ENCODE results near the gene ROR2.

ROR2 gene

DNA sequence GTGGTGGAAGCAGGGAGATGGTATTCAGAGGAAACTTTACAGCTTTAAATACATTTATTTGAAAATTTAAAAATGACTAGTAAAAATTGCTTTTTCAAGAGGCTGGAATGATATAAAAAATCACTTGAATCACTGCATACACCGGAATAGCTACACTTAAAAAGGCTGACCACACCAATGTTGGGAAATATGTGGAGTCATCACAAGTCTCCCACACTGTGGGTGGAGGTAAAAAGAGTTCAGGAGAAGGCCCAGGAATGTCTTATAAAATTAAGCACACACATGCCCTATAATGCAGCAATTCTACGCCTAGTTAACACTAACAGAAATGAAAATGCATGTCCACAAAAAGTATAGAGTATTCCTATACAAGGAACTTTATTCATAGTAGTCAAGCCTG is 198.1 kb downstream of the ROR2 start:
- Histone ChIP-seq H3K36me3 (ENCODE audit: control insufficient read depth, insufficient read depth, low read length) (no peaks in the 10 kb centered on the region), H3K9ac (ENCODE audit: low read depth, low read length) (no peak overlapping the region), H3K4me3 (ENCODE audit: low read depth, low read length) (no peak overlapping the region), H3K4me1 (ENCODE audit: control insufficient read depth, insufficient read depth, low read length) (0 out of 2 replicates have a peak, but pooled peaks cover 4% of the 10 kb centered on the region), H3K27me3 (ENCODE audit: control insufficient read depth, insufficient read depth, low read length) (no peaks in the 10 kb centered on the region), H3K27ac (ENCODE audit: low read depth, low read length) (no peak overlapping the region), H3K9me3 (ENCODE audit: control insufficient read depth, insufficient read depth, low read length) (no peaks in the 10 kb centered on the region)

DNA sequence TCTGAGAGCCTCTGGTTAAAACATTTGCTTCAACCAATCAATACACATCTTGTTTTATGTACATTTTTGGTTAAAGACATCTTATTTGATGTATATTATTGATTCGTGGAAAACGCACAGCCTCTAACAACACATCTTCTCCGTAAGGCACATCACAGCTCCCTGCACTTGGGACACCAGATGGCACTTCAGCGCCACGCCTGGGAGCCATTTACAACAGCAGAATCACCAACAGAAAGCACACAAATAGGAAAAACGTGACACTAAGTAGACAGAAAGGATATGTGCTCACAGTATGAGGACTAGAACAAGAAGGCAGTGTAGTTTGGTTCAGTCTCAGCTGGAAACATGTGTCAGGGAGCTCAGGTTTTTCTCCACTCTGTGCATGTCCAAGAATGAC is 199.7 kb downstream of the ROR2 start:
- H3K4me1 ChIP-seq (ENCODE audit: control insufficient read depth, insufficient read depth, low read length), result no peaks in the 10 kb centered on the region
- H3K27me3 ChIP-seq (ENCODE audit: control insufficient read depth, insufficient read depth, low read length), result no peaks in the 10 kb centered on the region
- H3K36me3 ChIP-seq (ENCODE audit: control insufficient read depth, insufficient read depth, low read length), result no peaks in the 10 kb centered on the region
- H3K9me3 ChIP-seq (ENCODE audit: control insufficient read depth, insufficient read depth, low read length), result no peaks in the 10 kb centered on the region
- H3K9ac ChIP-seq (ENCODE audit: low read depth, low read length), result no peak overlapping the region
- H3K27ac ChIP-seq (ENCODE audit: low read depth, low read length), result no peak overlapping the region
- H3K4me3 ChIP-seq (ENCODE audit: low read depth, low read length), result no peak overlapping the region

DNA sequence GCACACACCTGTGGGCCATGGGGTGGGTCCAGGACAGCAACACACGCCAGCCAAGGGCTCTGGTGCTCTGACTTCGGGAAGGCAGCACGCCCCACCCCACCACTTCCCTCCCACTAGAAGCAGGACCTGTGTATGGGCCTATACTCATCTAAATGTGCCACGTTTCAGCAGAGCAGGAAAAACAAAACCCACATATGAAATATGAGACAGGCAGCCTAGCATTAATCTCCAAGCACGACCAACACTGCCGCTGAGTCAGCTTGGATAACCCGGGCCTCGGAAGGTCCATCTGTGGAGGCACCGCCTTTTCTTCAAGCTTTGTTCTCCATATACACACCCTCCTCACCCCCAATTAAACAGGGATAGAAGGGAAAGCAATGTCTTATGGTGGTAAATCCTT is 203.1 kb downstream of the ROR2 start:
- no peaks in the 10 kb centered on the region for H3K36me3 ChIP-seq (ENCODE audit: control insufficient read depth, insufficient read depth, low read length)
- H3K4me1 ChIP-seq (ENCODE audit: control insufficient read depth, insufficient read depth, low read length), result no peaks in the 10 kb centered on the region
- H3K9me3 ChIP-seq (ENCODE audit: control insufficient read depth, insufficient read depth, low read length), result no peaks in the 10 kb centered on the region
- no peaks in the 10 kb centered on the region for H3K27me3 ChIP-seq (ENCODE audit: control insufficient read depth, insufficient read depth, low read length)
- H3K27ac ChIP-seq (ENCODE audit: low read depth, low read length), result no peak overlapping the region
- no peak overlapping the region for H3K9ac ChIP-seq (ENCODE audit: low read depth, low read length)
- no peak overlapping the region for H3K4me3 ChIP-seq (ENCODE audit: low read depth, low read length)

DNA sequence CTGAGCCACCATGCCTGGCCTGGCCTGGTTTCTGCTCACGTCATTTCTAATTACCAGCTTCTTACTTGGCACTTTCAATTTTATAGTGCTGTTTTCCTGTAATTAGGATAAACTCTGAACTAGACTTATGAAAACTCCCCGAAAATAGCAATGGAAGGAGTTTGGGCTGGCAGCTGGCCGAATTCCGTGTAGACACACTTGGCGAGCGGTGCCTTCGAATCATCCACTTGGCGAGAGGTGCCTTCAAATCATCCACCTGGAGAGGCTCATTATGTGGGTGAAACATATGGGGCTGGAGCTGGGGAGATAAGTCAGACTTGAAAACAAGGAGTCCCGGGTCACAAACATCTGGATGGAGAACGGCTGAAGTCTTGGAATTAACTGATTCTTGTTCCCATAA is 203.7 kb downstream of the ROR2 start:
- Histone ChIP-seq H3K4me1 (ENCODE audit: control insufficient read depth, insufficient read depth, low read length) (no peaks in the 10 kb centered on the region), H3K4me3 (ENCODE audit: low read depth, low read length) (no peak overlapping the region), H3K36me3 (ENCODE audit: control insufficient read depth, insufficient read depth, low read length) (no peaks in the 10 kb centered on the region), H3K27ac (ENCODE audit: low read depth, low read length) (no peak overlapping the region), H3K9me3 (ENCODE audit: control insufficient read depth, insufficient read depth, low read length) (no peaks in the 10 kb centered on the region), H3K27me3 (ENCODE audit: control insufficient read depth, insufficient read depth, low read length) (no peaks in the 10 kb centered on the region), H3K9ac (ENCODE audit: low read depth, low read length) (no peak overlapping the region)

DNA sequence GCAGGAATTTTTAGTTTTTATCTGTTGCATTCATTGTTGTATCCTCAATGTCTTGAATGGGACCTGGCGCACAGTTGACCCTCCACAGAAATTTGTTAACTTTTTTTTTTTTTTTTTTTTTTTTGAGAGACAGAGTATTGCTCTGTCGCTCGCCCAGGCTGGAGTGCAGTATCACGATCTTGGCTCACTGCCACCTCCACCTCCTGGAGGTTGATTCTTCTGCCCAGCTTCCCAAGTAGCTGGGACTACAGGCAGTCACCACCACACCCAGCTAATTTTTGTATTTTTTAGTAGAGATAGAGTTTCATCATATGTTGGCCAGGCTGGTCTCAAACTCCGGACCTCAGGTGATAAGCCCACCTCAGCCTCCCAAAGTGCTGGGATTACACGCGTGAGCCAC is 205.9 kb downstream of the ROR2 start:
- Histone ChIP-seq H3K36me3 (ENCODE audit: control insufficient read depth, insufficient read depth, low read length) (no peaks in the 10 kb centered on the region), H3K4me1 (ENCODE audit: control insufficient read depth, insufficient read depth, low read length) (no peaks in the 10 kb centered on the region), H3K27me3 (ENCODE audit: control insufficient read depth, insufficient read depth, low read length) (no peaks in the 10 kb centered on the region), H3K27ac (ENCODE audit: low read depth, low read length) (no peak overlapping the region), H3K4me3 (ENCODE audit: low read depth, low read length) (no peak overlapping the region), H3K9ac (ENCODE audit: low read depth, low read length) (no peak overlapping the region), H3K9me3 (ENCODE audit: control insufficient read depth, insufficient read depth, low read length) (no peaks in the 10 kb centered on the region)

DNA sequence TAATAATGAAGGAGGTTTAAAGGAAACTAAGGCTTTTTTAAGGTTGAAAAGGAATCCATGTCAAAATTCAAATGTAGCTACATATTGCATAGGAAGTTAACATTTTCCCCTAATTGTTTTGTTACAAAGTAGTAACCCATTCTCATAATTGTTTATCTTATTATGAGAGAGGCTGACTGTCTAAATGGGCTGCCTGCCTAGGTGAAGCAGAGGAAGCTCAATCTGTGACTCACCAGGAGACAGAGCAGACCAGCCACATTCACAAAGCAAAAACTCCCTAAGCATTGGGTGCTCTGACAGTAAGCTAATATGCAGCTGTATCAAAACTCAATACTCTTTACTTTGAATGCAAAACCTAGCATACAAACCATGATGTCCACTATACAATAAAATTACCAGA is 208.5 kb downstream of the ROR2 start:
- Histone ChIP-seq H3K27me3 (ENCODE audit: control insufficient read depth, insufficient read depth, low read length) (no peaks in the 10 kb centered on the region), H3K36me3 (ENCODE audit: control insufficient read depth, insufficient read depth, low read length) (no peaks in the 10 kb centered on the region), H3K27ac (ENCODE audit: low read depth, low read length) (no peak overlapping the region), H3K9ac (ENCODE audit: low read depth, low read length) (no peak overlapping the region), H3K4me1 (ENCODE audit: control insufficient read depth, insufficient read depth, low read length) (no peaks in the 10 kb centered on the region), H3K9me3 (ENCODE audit: control insufficient read depth, insufficient read depth, low read length) (no peaks in the 10 kb centered on the region), H3K4me3 (ENCODE audit: low read depth, low read length) (no peak overlapping the region)

DNA sequence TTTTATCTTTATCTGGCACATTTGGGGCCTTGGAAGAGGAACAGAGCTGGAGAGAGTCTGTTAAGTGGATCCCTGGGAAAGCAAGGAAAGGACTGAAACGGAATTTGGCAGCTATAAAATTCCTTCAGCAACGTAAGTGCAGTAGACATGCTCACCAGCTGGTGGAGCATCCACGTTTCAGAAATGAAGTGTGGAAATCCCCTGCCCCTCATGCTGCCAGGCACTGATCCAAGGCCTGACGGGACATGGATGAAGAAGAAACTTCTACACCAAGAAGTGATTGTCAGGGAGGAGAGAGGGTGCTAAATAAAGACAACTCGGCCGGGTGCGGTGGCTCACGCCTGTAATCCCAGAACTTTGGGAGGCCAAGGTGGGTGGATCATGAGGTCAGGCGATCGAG is 209.3 kb downstream of the ROR2 start:
- H3K9ac ChIP-seq (ENCODE audit: low read depth, low read length), result no peak overlapping the region
- no peaks in the 10 kb centered on the region for H3K9me3 ChIP-seq (ENCODE audit: control insufficient read depth, insufficient read depth, low read length)
- no peaks in the 10 kb centered on the region for H3K36me3 ChIP-seq (ENCODE audit: control insufficient read depth, insufficient read depth, low read length)
- H3K4me1 ChIP-seq (ENCODE audit: control insufficient read depth, insufficient read depth, low read length), result no peaks in the 10 kb centered on the region
- H3K4me3 ChIP-seq (ENCODE audit: low read depth, low read length), result no peak overlapping the region
- no peak overlapping the region for H3K27ac ChIP-seq (ENCODE audit: low read depth, low read length)
- no peaks in the 10 kb centered on the region for H3K27me3 ChIP-seq (ENCODE audit: control insufficient read depth, insufficient read depth, low read length)

DNA sequence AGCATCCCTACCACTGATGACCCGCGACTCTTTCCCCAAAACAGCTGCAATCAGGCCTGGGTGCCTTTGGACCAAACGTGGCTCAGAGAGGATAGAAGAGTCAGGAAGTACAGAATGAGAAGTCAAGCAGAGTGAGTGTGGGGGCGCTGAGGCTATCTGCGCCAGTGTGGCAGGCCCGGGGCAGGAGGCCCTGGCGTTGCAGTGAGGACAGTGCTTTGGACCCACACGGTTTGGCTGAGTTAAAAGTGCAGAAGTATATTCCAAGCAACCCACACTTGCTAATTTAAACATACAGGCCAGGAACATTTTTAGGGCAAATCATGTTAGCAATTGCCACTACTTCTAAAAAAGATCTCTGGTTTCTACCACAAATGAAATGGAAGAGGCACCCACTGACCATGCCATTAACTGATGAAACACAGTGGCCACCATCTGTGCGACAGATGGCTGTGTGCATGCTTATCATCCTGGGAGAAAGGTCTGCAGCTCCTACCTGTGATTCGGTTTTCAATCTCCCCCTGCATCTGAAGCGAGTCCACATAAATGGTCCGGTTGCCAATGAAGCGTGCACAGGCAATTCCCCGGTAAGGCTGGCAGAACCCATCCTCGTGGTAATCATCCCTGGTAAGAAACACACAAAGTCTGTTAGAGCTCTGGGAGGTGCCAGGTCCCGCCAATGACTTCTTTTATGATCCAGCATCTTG is 213.0 kb downstream of the ROR2 start:
- Histone ChIP-seq H3K4me3 (ENCODE audit: low read depth, low read length) (no peak overlapping the region), H3K9me3 (ENCODE audit: control insufficient read depth, insufficient read depth, low read length) (no peaks in the 10 kb centered on the region), H3K4me1 (ENCODE audit: control insufficient read depth, insufficient read depth, low read length) (no peaks in the 10 kb centered on the region), H3K27ac (ENCODE audit: low read depth, low read length) (no peak overlapping the region), H3K9ac (ENCODE audit: low read depth, low read length) (no peak overlapping the region), H3K27me3 (ENCODE audit: control insufficient read depth, insufficient read depth, low read length) (no peaks in the 10 kb centered on the region), H3K36me3 (ENCODE audit: control insufficient read depth, insufficient read depth, low read length) (no peaks in the 10 kb centered on the region)

DNA sequence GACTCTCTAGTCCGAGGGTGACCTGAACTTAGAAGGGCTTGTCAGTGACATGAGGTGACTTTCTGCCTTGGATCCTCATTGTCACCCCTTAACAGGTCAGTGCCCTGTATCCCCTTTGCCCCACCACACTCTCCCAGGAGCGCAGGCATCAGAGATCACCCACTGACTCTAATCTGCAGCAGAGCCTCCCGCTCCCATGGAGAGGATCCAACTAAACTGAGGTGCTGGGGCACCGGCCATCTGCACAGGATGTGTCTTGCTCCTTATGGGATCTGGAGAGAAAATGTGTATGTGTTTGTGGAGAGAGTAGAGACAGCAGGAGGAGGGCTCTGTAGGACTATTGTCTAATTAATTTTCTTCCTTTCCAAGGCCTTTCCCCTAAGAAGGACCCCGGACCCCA is 213.7 kb downstream of the ROR2 start:
- Histone ChIP-seq H3K27me3 (ENCODE audit: control insufficient read depth, insufficient read depth, low read length) (no peaks in the 10 kb centered on the region), H3K9me3 (ENCODE audit: control insufficient read depth, insufficient read depth, low read length) (no peaks in the 10 kb centered on the region), H3K9ac (ENCODE audit: low read depth, low read length) (no peak overlapping the region), H3K4me1 (ENCODE audit: control insufficient read depth, insufficient read depth, low read length) (no peaks in the 10 kb centered on the region), H3K4me3 (ENCODE audit: low read depth, low read length) (no peak overlapping the region), H3K36me3 (ENCODE audit: control insufficient read depth, insufficient read depth, low read length) (no peaks in the 10 kb centered on the region), H3K27ac (ENCODE audit: low read depth, low read length) (no peak overlapping the region)

DNA sequence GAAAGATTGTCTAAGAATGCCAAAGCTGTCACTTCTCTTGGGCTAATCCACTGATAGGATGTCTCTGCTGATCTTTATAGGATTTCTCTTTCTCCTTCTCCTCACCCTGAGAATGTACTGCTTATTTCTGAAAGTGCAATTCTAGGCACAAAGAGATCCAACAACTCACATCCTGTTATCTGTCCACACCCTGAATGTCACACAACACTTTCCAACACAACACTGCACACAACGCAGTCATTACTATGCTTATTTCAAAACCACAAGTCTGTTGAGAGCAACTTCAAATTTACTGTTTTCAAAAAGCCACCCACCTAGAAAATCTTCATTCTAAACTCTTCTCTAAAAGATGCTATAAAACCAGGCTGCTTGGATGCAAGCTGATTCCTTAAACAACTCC is 215.0 kb downstream of the ROR2 start:
- no peak overlapping the region for H3K27ac ChIP-seq (ENCODE audit: low read depth, low read length)
- no peaks in the 10 kb centered on the region for H3K9me3 ChIP-seq (ENCODE audit: control insufficient read depth, insufficient read depth, low read length)
- no peaks in the 10 kb centered on the region for H3K36me3 ChIP-seq (ENCODE audit: control insufficient read depth, insufficient read depth, low read length)
- H3K4me3 ChIP-seq (ENCODE audit: low read depth, low read length), result no peak overlapping the region
- H3K27me3 ChIP-seq (ENCODE audit: control insufficient read depth, insufficient read depth, low read length), result no peaks in the 10 kb centered on the region
- no peak overlapping the region for H3K9ac ChIP-seq (ENCODE audit: low read depth, low read length)
- H3K4me1 ChIP-seq (ENCODE audit: control insufficient read depth, insufficient read depth, low read length), result no peaks in the 10 kb centered on the region

DNA sequence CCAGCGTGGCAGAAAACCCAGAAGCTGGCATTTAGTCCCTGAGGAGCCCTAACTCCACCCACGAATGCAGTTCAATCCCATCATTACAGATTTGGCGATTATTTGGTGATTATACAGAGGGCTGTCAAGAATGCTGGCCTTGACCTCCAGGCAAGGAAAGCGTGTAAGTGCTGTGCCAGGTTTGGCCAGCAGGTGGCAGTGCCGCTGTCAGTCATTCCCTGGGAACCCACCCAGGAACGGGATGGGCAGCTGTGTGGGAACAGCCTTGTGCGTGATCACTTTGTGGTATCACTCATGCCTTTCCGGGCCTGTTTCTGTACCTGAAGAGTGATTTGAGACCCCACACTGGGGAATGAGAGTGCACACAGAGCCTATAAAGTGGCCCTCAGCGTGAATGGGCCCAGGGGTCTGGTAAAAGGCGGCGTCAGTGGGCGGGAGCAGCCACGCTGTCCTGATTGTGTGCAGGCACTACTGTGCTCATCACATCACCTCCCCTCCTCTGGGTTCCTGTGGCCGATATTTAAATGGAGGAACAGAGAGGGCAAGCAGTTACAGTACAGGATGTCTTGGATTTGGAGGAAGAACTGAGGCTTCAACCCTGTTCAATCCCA is 215.6 kb downstream of the ROR2 start:
- no peaks in the 10 kb centered on the region for H3K36me3 ChIP-seq (ENCODE audit: control insufficient read depth, insufficient read depth, low read length)
- H3K9ac ChIP-seq (ENCODE audit: low read depth, low read length), result no peak overlapping the region
- no peak overlapping the region for H3K4me3 ChIP-seq (ENCODE audit: low read depth, low read length)
- H3K27ac ChIP-seq (ENCODE audit: low read depth, low read length), result no peak overlapping the region
- H3K27me3 ChIP-seq (ENCODE audit: control insufficient read depth, insufficient read depth, low read length), result no peaks in the 10 kb centered on the region
- H3K4me1 ChIP-seq (ENCODE audit: control insufficient read depth, insufficient read depth, low read length), result no peaks in the 10 kb centered on the region
- no peaks in the 10 kb centered on the region for H3K9me3 ChIP-seq (ENCODE audit: control insufficient read depth, insufficient read depth, low read length)

Data from HUES48 (cell line).